Measurements from ENCODE around the gene NOTCH2. TPM values are rescaled to one million over a fixed set of nuclear protein-coding genes. Genes with fewer than 3 reads are reported as not detected.

The NOTCH2 gene
- total RNA-seq, 1 experiment from 2014 or later, result 61.5 TPM

DNA sequence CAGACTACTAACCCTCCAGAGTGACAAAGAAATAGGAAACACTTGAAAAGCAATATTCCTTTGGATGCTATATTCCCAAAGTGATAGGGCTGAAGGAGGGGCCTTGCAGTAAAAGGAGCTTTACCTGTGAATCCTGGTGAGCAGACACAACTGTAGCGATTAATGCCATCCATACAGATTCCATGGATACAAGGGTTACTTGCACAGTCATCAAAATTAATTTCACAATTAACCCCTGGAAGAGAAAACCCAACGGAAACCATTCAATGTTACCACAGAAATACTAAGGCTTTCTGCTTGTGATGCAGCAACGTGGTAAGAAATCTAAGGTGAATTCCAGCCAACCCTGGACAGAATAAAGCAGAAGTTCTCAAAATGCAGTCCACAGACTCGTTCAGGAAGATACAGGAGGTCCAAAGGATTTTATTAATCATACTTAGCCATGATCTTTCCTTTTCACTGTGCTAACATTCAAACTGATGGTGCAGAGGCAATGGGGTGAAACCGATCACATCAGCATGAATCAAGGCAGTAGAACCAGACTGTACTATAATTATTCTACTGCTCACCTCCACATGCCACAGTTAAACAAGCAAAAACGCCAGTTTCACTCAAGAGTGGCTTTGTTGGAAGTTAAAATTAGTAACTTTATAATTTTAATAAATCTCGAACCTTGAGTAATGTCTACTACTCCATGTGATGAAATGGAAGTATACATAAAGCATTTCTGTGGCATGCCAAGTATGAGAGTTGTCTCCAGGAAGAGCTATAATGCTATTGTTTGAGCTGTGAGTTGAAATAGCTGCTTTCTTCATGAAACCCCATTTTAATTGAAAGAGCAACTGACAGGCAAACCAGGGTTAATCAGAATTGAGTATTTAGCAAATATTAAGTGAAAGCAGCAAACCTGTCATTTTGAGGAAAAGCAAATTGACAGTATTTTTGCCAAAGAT is 109.9 kb downstream of the NOTCH2 start:
- intact Hi-C loops (cut with micrococcal nuclease), result no loop called here
- no peak for ATAC-seq
- no peak overlapping the region for H3K27ac ChIP-seq (ENCODE audit: low read length)
- TF ChIP-seq EZH2 (IDR thresholded peaks at IDR 0.05; ENCODE audit: low read length, unreplicated experiment) (no peak), EZH2phosphoT487 (IDR thresholded peaks at IDR 0.05; ENCODE audit: borderline replicate concordance, low read length) (no peak)
- TF ChIP-seq, protein P1, sequence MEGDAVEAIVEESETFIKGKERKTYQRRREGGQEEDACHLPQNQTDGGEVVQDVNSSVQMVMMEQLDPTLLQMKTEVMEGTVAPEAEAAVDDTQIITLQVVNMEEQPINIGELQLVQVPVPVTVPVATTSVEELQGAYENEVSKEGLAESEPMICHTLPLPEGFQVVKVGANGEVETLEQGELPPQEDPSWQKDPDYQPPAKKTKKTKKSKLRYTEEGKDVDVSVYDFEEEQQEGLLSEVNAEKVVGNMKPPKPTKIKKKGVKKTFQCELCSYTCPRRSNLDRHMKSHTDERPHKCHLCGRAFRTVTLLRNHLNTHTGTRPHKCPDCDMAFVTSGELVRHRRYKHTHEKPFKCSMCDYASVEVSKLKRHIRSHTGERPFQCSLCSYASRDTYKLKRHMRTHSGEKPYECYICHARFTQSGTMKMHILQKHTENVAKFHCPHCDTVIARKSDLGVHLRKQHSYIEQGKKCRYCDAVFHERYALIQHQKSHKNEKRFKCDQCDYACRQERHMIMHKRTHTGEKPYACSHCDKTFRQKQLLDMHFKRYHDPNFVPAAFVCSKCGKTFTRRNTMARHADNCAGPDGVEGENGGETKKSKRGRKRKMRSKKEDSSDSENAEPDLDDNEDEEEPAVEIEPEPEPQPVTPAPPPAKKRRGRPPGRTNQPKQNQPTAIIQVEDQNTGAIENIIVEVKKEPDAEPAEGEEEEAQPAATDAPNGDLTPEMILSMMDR (conservative IDR thresholded peaks at IDR 0.05; ENCODE audit: low read depth, low read length), result no peak
- no peaks in the 10 kb centered on the region for H3F3A ChIP-seq (ENCODE audit: low read length, unreplicated experiment)
- BruUV-seq (replicated peaks), result no TSS peak
- no peak for DNase-seq
- no peaks in the 10 kb centered on the region for H3K79me2 ChIP-seq (ENCODE audit: low read length)
- H2AFZ ChIP-seq (ENCODE audit: low read length), result no peak overlapping the region
- ChIA-PET POLR2A (ENCODE audit: unreplicated experiment) (no interaction called here), CTCF (no interaction called here)
- no peak overlapping the region for H3K4me2 ChIP-seq (ENCODE audit: low read length)
- H3K9me2 ChIP-seq (replicated peaks; ENCODE audit: low read length), result no peaks in the 10 kb centered on the region
- H3K4me1 ChIP-seq (ENCODE audit: insufficient read depth, low read length), result no peaks in the 10 kb centered on the region
- H4K20me1 ChIP-seq (ENCODE audit: low read length), result no peaks in the 10 kb centered on the region
- H3K4me3 ChIP-seq (ENCODE audit: low read length), result no peak overlapping the region
- no peaks in the 10 kb centered on the region for H3K27me3 ChIP-seq (ENCODE audit: low read length)
- no peaks in the 10 kb centered on the region for H3K9me3 ChIP-seq (ENCODE audit: low read length)
- H3K36me3 ChIP-seq (ENCODE audit: low read depth, low read length), result peaks cover 30% of the 10 kb centered on the region
- H3K9ac ChIP-seq (ENCODE audit: low read length), result no peak overlapping the region

DNA sequence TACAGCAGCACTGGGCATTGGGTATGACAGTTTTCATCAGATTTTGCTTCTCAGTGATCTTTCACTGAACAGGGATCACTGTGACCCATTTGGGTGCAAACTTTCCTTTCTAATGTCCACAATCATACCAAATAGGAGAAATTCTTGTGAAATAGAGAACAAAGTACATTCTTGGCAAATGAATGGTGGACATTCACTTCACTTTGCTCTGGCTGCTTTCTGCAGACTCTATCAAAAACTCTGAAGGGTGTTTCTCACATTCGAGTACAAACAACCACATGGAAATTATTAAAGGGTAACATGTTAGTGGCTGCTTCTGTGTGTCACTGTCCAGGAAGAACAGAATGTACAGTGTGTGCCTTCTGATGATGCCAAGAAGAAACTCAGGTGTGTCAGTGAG is 111.2 kb downstream of the NOTCH2 start:
- DNase-seq (no peak), ATAC-seq (no peak)
- Histone ChIP-seq H2AFZ (ENCODE audit: low read length) (no peak overlapping the region), H3F3A (ENCODE audit: low read length, unreplicated experiment) (no peaks in the 10 kb centered on the region), H3K9me2 (replicated peaks; ENCODE audit: low read length) (no peaks in the 10 kb centered on the region), H4K20me1 (ENCODE audit: low read length) (no peaks in the 10 kb centered on the region), H3K4me1 (ENCODE audit: insufficient read depth, low read length) (no peaks in the 10 kb centered on the region), H3K9me3 (ENCODE audit: low read length) (no peaks in the 10 kb centered on the region), H3K36me3 (ENCODE audit: low read depth, low read length) (peaks cover 36% of the 10 kb centered on the region), H3K9ac (ENCODE audit: low read length) (no peak overlapping the region), H3K4me2 (ENCODE audit: low read length) (no peak overlapping the region), H3K27me3 (ENCODE audit: low read length) (no peaks in the 10 kb centered on the region), H3K79me2 (ENCODE audit: low read length) (no peaks in the 10 kb centered on the region), H3K27ac (ENCODE audit: low read length) (no peak overlapping the region), H3K4me3 (ENCODE audit: low read length) (no peak overlapping the region)
- intact Hi-C loops (cut with micrococcal nuclease), result no loop called here
- BruUV-seq (replicated peaks), result no TSS peak
- POLR2A ChIA-PET (ENCODE audit: unreplicated experiment), result no interaction called here
- CTCF ChIA-PET, result no interaction called here
- TF ChIP-seq, protein P1 (conservative IDR thresholded peaks at IDR 0.05; ENCODE audit: low read depth, low read length), result no peak
- TF ChIP-seq EZH2 (IDR thresholded peaks at IDR 0.05; ENCODE audit: low read length, unreplicated experiment), result no peak
- no peak for TF ChIP-seq EZH2phosphoT487 (IDR thresholded peaks at IDR 0.05; ENCODE audit: borderline replicate concordance, low read length)

DNA sequence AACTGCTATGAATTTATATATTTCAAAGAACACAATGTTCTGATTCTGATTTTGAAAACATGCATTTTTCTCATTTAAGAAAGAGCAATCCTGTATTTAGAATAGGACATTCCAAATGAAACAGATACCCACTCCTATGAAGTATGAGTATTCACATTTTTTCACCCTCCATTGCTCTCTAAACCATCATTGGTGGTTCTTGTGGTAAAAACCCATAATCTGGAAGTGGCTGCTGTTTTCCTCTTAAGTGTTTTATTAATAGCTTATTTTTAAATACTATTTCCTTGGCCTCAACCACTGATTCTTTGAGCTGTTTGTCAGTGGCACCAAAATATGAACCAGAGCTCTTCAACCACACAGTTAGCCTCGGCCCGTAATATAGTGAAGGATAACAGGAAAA is 113.2 kb downstream of the NOTCH2 start:
- CTCF ChIA-PET, result no interaction called here
- DNase-seq, result no peak
- intact Hi-C loops (cut with micrococcal nuclease), result no loop called here

More for the DNA sequence above, 113.2 kb downstream of the NOTCH2 start:
- Histone ChIP-seq H3K4me1 (ENCODE audit: insufficient read depth, low read length) (no peaks in the 10 kb centered on the region), H3K36me3 (ENCODE audit: low read depth, low read length) (peaks cover 35% of the 10 kb centered on the region), H3K27ac (ENCODE audit: low read length) (no peak overlapping the region), H4K20me1 (ENCODE audit: low read length) (no peaks in the 10 kb centered on the region), H3K4me2 (ENCODE audit: low read length) (no peak overlapping the region), H3K9me2 (replicated peaks; ENCODE audit: low read length) (no peaks in the 10 kb centered on the region), H2AFZ (ENCODE audit: low read length) (no peak overlapping the region), H3K9me3 (ENCODE audit: low read length) (no peaks in the 10 kb centered on the region), H3K79me2 (ENCODE audit: low read length) (no peaks in the 10 kb centered on the region), H3K27me3 (ENCODE audit: low read length) (no peaks in the 10 kb centered on the region), H3K4me3 (ENCODE audit: low read length) (no peak overlapping the region), H3K9ac (ENCODE audit: low read length) (no peak overlapping the region), H3F3A (ENCODE audit: low read length, unreplicated experiment) (no peaks in the 10 kb centered on the region)
- TF ChIP-seq EZH2phosphoT487 (IDR thresholded peaks at IDR 0.05; ENCODE audit: borderline replicate concordance, low read length), result no peak
- TF ChIP-seq, protein P1 (conservative IDR thresholded peaks at IDR 0.05; ENCODE audit: low read depth, low read length), result no peak
- no peak for TF ChIP-seq EZH2 (IDR thresholded peaks at IDR 0.05; ENCODE audit: low read length, unreplicated experiment)
- no TSS peak for BruUV-seq (replicated peaks)
- ATAC-seq, result no peak
- POLR2A ChIA-PET (ENCODE audit: unreplicated experiment), result no interaction called here

Data from PC-3 (cell line).